ENCODE results near the gene MAPK12. TPM values are rescaled to one million over a fixed set of nuclear protein-coding genes. Genes with fewer than 3 reads are reported as not detected.

Gene MAPK12
- polyA plus RNA-seq, 4 donors: 10.6 to 23.6 (median 12.2) TPM

DNA sequence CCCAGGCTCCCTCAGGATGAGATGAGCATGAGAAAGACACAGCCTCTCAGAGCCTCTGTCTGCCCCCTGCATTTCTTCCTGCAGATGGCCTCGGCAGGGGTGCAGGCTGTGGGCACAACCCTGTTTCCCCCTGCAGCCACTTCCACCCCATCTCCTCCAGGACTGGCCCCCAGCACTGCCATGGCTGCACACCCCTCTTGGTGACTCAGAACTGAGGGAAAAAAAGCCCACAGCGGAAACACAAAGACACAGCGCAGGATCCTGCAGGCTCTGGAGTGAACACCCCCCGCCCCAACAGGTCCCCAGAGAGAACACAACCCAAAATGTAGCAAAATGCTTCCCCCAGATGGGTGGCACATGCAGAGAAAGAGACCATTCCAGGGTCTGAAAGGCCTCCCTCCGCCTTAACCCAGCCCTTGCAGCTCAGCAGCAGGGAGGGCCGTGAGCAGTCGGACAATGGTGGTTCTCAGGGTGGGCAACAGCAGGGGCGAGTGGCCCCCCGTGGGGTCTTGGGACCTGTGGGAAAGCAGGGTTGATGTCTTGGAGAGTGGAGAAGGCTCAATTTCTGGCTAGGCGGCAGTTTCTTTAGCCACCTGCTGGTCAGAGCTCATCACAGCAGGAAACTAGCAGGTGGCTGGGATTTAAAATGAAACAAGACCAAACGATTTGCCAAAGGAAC lies 24.6 kb downstream of the MAPK12 start:
- DNase-seq (ENCODE audit: low read depth in 4 of 4, low spot score in 3 of 4): no peak

DNA sequence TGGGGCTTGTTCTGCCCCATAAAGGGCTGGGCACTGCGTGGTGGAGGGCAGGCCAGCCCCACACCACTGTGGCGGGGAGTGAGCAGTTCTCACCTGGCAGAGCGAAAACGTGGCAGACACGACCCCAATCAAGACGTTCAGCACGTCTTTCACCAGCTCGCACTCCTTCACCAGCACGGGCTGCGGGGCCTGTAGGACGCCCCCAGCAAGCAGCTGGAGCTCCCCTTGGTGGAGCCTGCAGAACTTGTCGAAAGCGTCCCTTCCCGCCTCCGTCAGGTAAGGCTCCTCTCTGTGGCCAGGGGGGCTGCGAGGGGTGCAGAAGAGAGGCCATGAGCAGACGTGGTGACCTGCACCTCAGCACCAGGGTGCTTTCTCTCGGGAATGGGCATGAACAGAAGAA lies 28.3 kb downstream of the MAPK12 start:
- DNase-seq (ENCODE audit: low read depth in 4 of 4, low spot score in 3 of 4): no peak

GRCh38 chr22:50232481-50233151 lies 28.9 kb downstream of the MAPK12 start:
- no peak for DNase-seq (ENCODE audit: low read depth in 4 of 4, low spot score in 3 of 4)

- no peak for DNase-seq (ENCODE audit: low read depth in 4 of 4, low spot score in 3 of 4)
Observed at GRCh38 chr22:50229370-50229769, 32.1 kb downstream of the MAPK12 start.

DNA sequence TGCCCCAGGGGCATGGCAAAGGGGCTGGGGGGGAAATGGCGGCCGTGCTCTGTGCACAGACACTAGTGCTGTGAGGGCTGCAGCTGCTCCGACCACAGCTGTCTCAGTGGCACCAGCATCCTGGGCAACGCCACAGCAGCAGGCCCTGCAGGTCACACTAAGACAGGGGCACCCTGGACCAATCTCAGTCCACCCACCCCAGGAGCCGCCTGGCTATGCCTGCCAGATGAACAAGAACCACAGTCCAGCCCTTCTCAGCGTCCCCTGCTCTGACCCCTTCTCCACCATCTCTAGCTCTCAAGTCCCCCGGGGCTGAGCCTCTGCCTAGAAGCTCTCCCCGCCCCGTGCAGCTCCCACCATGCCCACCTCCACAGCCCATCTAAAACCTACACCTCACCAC lies 33.1 kb downstream of the MAPK12 start:
- DNase-seq (ENCODE audit: low read depth in 4 of 4, low spot score in 3 of 4): no peak

DNA sequence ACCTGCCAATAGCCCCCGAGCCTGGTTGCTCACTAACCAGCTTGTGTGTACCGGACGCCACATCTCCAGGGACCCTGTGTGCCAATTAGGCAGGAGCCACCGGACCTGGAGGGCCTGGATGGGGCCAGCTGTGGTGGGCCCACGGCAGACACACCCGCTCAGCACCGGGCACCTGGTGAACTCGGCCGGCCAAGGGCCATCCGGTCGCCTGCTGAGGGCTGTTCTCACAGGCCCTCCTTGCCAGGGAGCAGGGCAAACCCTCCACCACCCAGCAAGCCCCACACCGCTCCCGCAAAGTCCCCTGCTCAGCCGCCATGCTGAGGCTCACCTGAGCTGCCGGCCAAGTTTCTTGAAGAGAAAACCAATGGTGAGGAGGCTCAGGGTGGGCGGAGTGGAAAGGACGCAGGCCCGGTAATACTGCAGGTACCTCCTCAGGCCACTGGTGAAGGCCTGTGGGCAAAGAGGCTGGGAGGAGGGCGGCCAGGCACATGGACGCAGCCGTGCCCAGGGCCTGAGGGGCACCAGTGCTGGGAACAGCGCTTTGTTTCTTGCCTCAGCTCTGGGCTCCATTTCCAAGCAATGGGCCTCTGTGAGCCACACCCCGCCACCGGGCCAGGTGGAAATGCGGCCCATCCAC lies 33.8 kb downstream of the MAPK12 start:
- DNase-seq (ENCODE audit: low read depth in 4 of 4, low spot score in 3 of 4): no peak

- DNase-seq (ENCODE audit: low read depth in 4 of 4, low spot score in 3 of 4): no peak
Observed at GRCh38 chr22:50226875-50227165, 34.7 kb downstream of the MAPK12 start.

GRCh38 chr22:50226063-50226874 lies 35.2 kb downstream of the MAPK12 start:
- DNase-seq (ENCODE audit: low read depth in 4 of 4, low spot score in 3 of 4): no peak

GRCh38 chr22:50225200-50225969 lies 36.1 kb downstream of the MAPK12 start:
- no peak for DNase-seq (ENCODE audit: low read depth in 4 of 4, low spot score in 3 of 4)

GRCh38 chr22:50224071-50224470 lies 37.4 kb downstream of the MAPK12 start:
- no peak for DNase-seq (ENCODE audit: low read depth in 4 of 4, low spot score in 3 of 4)

DNA sequence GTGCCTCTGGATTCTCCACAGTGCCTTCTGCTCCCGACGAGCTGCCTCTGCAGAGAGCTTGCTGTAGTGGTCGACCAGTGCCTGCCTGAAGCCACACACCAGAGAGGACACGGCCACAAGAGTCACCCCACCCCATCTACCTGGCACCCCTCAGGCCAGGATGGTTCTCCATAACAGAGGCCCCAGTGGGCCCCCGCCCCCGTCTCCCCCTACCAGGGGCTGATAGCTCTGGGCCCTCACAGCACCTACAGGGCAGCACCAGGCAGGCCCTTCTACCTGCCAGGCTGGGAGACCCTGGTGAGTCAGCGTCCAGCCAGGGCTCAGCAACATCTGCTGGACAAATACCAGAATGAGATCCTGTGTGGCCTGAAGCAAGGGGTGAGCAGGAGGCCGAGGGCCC lies 39.0 kb downstream of the MAPK12 start:
- DNase-seq (ENCODE audit: low read depth in 4 of 4, low spot score in 3 of 4): no peak

- no peak for DNase-seq (ENCODE audit: low read depth in 4 of 4, low spot score in 3 of 4)
Observed at GRCh38 chr22:50221410-50222300, 39.8 kb downstream of the MAPK12 start.

DNA sequence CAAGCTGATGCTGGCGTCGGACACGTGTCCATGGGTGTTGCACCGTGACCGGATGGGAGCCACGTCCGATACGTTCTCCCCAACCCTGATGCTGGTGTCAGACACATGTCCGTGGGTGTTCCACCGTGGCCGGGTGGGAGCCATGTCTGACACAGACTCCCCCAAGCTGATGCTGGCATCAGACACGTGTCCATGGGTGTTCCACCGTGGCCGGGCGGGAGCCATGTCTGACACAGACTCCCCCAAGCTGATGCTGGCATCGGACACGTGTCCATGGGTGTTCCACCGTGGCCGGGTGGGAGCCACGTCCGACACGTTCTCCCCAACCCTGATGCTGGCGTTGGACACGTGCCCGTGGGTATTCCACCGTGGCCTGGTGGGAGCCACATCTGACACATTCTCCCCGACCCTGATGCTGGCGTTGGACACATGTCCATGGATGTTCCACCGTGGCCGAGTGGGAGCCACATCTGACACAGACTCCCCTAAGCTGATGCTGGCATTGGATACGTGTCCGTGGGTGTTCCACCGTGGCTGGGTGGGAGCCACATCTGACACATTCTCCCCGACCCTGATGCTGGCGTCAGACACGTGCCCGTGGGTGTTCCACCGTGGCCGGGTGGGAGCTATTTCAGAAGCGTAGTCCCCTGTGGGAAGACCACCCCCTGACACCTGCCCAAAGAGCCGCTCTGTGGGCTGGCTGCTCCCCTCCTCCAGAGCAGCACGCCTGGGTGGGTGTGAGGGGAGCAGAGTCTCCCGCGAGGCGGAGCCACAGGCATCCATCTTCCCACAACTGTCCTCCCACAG lies 40.7 kb downstream of the MAPK12 start:
- DNase-seq (ENCODE audit: low read depth in 4 of 4, low spot score in 3 of 4): no peak

DNA sequence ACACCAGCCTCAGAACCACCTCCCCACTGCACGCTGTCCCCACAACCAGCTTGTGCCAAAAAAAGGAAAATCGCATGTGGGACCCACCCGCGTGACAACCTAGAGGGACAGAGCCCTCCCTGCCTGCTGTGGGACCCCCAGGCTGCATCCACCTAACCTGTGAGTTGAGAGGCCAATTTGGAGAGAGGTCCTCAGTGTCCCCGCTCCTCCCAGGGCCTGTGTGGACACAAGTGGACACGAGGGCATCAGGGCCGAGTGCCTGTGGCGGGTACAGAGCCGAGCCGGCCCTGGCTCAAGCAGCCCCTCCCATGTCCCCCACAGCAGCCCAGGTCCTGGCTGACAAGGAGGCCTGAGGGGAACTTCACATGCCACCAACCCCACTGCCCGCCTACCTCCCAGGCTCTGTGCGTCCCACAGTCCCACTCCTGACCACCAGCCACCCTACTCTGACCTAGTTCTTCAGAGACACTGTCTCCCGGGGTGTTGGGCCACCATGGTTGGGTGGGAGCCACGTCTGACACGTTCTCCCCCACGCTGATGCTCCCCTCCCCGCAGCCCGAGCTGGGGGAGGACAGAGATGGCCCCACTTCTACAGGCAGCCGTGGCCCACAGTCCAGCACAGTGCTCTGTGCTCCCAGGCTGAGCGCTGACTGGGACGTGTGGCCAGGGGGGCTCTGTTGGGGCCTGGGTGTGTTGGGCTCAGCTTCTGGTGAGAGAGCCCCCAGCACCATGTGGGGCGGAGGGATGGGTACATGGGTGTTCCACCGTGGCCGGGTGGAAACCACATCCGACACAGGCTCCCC lies 41.5 kb downstream of the MAPK12 start:
- DNase-seq (ENCODE audit: low read depth in 4 of 4, low spot score in 3 of 4): no peak

- no peak for DNase-seq (ENCODE audit: low read depth in 4 of 4, low spot score in 3 of 4)
Observed at GRCh38 chr22:50218996-50219727, 42.3 kb downstream of the MAPK12 start.

DNA sequence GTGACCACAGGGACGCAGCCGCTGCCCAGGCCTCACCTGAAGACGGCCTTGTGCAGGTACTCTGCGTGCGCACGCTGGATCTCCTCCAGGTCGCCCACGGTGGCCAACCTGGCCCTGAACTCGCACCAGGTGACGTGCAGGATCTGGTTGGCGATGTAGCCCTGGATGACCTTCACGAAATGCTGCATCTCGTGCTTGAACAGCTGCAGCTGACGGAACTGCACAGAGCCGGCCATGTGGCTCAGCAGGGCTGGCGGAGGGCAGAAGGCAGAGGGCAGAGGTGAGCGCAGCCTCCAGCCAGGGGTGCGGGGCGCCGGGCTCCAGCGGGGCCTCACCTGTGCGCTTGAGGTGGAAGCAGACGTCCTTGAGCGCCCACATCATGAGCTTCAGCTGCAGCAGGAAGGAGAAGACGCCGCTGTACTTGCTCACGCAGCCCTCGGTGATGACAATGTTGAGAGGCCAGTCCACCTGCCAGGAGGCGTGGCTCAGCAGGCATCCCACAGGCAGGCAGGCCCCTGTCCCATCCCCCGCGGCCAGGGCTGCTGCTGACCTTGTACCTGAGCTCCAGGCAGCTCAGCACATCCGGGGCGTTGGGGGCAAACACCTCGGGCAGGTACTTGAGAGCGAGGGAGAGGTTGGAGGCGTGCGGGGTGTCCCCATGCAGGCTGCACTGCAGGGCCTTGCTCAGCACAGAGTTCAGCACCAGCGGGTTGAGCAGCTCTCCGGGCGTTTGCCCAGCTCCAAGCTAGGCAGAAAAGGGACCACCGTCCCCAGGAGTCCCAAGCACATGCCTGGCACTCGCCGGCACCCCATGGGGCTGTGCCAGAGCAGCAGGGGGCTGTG lies 43.1 kb downstream of the MAPK12 start:
- no peak for DNase-seq (ENCODE audit: low read depth in 4 of 4, low spot score in 3 of 4)

Measured in right renal pelvis (tissue), 4 donors.